C4-2B (cell line): Measurements from ENCODE around the gene ID1.

ENCODE experiments used
- CTCF ChIP-seq: fragments of 450-650 bp; conservative IDR thresholded peaks from 2 replicates; pipeline ENCODE4 v1.5.1; 2017; ENCODE audit warnings: mild to moderate bottlenecking
- ZFX ChIP-seq: fragments of 450-650 bp; IDR thresholded peaks from 2 replicates; pipeline ENCODE4 v1.6.1; 2017

GRCh38 chr20:31576751-31577150, 28.3 kb upstream of the ID1 start:
- TF ChIP-seq CTCF (no peak), ZFX (no peak)
